Stimulated activated CD8-positive, alpha-beta memory T cell treated with anti-CD3 and anti-CD28 coated beads, Interleukin-4, amount 100 ng/mL, for 48 hours (primary cell): ENCODE measurements around the gene GLS2.
"Not testable (repeated sequence)": the region's sequence is repeated elsewhere in the genome, so short reads cannot be mapped to it uniquely, and the experiment has no call there.

Experiments used
- DNase-seq: peaks from one replicate; pipeline ENCODE4 v3.0.0-alpha.2; 2020

The GLS2 gene

DNA sequence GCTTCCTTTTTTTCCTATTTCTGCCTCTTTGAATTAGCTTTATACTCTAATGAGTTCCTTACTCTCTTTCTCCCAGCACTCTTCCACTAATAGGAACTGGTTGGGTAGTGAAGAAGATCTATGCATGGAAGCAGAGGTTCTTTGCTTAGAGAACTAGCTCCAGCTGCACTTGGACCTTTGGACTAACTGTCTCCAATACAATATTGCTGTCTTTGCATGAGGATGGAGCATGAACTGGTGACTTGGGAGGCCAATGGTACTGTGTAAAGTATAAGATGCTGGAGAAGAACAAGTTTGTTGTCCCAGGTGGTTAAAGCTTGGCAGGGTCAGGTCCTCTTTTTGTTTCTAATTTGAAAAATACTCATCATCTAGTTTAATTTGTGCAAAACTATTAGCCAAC is 2.4 kb upstream of the GLS2 start:
- DNase-seq = no peak

- peak; percentile 45 for DNase-seq
These were observed 417 bp downstream of the GLS2 start for GRCh38 chr12:56487448-56488040.

DNA sequence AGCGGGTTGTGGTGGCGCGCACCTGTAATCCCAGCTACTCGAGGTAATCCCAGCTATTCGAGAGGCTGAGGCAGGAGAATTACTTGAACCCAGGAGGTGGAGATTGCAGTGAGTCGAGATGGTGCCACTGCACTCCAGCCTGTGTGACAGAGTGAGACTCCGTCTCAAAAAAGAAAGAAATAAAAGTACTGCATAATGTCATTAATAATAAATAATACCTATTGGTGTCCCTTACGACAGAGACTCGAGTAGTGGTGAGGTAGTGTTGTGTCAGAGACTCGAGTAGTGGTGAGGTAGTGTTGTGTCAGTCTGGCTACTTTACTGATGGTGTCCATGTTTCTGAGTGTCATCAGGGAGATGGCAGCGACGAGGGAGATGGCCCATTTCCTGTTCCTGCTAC is 1.3 kb downstream of the GLS2 start:
- DNase-seq = no peak

GRCh38 chr12:56484566-56484965 is 3.4 kb downstream of the GLS2 start:
- no peak for DNase-seq

GRCh38 chr12:56479625-56480024 is 8.3 kb downstream of the GLS2 start:
- DNase-seq = no peak

- no peak for DNase-seq
These were observed 10.3 kb downstream of the GLS2 start for GRCh38 chr12:56477521-56478225.

GRCh38 chr12:56476972-56477432 is 11.0 kb downstream of the GLS2 start:
- DNase-seq = no peak

DNA sequence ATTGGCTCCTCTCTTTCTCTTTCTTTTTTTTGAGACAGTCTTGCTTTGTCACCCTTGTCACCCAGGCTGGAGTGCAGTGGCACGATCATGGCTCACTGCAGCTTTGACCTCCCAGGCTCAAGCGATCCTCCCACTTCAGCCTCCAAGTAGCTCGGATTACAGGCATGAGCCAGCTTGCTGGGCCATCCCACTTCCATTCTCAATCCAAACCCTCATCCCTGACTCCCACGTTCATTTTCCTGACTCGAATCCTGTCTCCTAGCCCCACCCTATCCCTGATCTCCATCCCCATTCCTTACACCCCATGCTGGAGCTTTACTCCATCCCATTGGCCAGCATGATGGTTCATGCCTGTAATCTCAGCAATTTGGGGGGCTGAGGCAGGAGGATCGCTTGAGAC is 11.8 kb downstream of the GLS2 start:
- no peak for DNase-seq

- no peak for DNase-seq
These were observed 13.6 kb downstream of the GLS2 start for GRCh38 chr12:56474389-56474788.

DNA sequence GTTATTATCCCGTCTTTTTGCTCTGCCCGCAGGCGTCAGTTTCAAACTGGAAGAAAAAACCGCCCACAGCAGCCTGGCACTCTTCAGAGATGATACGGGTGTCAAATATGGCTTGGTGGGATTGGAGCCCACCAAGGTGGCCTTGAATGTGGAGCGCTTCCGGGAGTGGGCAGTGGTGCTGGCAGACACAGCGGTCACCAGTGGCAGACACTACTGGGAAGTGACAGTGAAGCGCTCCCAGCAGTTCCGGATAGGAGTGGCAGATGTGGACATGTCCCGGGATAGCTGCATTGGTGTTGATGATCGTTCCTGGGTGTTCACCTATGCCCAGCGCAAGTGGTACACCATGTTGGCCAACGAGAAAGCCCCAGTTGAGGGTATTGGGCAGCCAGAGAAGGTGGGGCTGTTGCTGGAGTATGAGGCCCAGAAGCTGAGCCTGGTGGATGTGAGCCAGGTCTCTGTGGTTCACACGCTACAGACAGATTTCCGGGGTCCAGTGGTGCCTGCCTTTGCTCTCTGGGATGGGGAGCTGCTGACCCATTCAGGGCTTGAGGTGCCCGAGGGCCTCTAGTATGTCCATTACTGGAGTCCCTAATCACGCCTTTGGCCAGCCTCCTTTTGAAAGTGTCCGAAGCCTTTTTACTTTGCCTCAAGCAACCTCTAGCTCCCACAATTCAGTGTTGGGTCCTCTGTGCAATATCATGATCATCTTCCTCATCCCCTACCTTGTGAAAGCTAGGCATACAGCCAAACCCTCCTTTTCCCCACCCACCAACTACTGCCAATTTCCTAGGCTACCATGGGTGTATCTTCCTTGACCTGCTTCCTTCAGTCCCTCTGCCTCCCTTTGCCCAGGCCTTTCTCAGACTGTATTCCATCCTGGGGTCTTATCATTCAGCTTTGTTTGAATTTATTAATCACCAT is 18.7 kb downstream of the GLS2 start:
- DNase-seq = peak; percentile 45

DNA sequence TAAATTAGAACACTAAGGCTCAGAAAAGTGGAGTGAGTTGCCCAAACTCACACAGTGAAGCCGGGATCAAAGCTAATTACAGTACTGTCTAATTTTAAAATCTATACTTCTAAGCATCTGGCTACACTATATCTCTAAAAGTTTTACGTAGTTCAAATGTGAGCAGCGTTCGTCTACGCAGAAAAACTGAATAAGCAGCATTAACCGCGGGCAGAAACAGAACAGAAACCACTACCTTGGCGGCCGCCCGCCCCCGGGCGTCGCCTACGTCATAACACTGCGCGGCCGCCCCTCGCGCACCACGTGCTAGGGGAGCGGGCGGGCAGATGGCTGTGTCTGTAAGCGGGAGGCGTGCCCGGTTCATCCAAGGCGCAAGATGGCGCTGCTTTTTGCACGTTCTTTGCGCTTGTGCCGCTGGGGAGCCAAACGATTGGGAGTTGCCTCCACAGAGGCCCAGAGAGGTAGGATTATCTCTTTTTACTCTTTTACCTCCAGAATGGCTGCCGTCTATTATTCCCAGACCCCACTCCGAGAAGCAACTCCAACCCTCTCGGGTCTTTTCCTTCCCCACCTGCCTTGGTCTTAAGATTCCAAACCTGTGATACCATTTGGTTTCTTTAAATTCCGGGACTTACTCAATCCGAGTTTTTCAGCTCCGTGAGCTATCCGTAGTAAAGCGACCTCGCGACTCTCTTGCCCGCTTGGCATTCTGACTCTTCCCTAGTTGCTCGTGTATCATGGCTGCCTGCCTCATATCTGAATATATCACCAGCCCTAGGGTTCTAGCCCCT is 19.6 kb downstream of the GLS2 start, which contains the start of gene SPRYD4:
Gene SPRYD4, plus strand, starts transcription at position 363 of the 791 bp plus-strand sequence. Its CDS starts 14 bp downstream, at position 377.
- peak; percentile 94 for DNase-seq

- DNase-seq = no peak
These were observed 25.4 kb downstream of the GLS2 start for GRCh38 chr12:56462565-56462964.

- DNase-seq = no peak
These were observed 26.5 kb downstream of the GLS2 start for GRCh38 chr12:56461235-56462159.

DNA sequence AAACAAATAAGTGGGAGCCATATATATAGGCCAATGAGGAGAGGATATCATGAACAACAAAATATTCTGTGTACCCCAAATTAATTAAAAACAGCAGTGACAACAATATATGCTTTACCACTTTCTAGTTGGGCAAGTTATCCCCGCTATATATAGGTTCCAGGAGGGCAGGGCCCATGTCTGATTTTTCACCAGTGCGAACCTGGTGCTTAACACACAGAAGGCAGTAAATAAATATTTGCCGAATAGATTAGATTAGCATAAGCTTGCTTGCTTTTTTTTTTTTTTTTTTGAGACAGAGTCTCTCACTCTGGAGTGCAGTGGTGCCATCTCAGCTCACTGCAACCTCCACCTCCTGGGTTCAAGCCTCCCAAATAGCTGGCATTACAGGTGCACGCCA is 30.1 kb downstream of the GLS2 start:
- DNase-seq = no peak

DNA sequence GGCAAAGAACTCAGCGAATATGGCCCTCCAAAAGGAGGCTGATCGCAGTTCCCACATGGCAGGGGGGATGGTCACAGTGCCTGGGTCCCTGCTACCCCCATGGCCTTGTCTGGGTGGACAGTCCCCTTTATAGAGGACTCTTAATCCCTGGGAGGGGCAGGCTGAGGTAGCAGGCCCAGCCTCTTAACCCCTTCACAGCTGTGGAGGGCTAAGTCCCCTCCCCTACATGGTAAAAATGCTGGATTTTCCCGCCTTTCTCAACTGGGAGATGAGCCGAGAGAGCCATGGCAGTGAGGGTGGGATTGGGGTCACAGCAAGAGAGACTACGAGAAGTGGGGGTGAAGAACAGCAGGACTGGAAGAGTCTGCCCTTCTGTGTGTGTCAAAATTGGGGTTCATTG is 33.4 kb downstream of the GLS2 start, which contains the start of gene MIP:
Gene MIP, minus strand, starts transcription at position 101 of the 400 bp plus-strand sequence. Its CDS starts 44 bp downstream, at position 57.
- DNase-seq = no peak

- DNase-seq = no peak
These were observed 36.8 kb downstream of the GLS2 start for GRCh38 chr12:56451147-56451546.

DNA sequence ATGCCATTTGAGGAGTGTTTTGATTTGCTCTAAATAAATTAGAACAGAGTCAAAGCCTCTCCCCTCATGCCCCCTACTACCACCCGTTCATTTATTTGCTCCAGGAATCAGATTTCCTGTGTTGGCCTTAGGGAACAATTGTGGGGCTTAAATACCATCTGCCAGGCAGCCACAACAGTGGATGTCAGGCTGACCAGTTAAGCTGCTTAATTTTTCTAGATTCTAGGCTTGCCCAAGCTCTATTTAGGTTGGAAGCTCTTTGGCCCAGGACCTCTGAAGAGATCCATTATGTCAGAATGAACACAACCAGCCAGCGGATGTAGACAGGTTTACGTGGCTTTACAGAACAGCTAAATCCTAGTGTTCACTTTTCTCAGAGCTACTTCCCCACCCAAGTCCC is 37.7 kb downstream of the GLS2 start:
- no peak for DNase-seq

- no peak for DNase-seq
These were observed 38.4 kb downstream of the GLS2 start for GRCh38 chr12:56449622-56449984.

DNA sequence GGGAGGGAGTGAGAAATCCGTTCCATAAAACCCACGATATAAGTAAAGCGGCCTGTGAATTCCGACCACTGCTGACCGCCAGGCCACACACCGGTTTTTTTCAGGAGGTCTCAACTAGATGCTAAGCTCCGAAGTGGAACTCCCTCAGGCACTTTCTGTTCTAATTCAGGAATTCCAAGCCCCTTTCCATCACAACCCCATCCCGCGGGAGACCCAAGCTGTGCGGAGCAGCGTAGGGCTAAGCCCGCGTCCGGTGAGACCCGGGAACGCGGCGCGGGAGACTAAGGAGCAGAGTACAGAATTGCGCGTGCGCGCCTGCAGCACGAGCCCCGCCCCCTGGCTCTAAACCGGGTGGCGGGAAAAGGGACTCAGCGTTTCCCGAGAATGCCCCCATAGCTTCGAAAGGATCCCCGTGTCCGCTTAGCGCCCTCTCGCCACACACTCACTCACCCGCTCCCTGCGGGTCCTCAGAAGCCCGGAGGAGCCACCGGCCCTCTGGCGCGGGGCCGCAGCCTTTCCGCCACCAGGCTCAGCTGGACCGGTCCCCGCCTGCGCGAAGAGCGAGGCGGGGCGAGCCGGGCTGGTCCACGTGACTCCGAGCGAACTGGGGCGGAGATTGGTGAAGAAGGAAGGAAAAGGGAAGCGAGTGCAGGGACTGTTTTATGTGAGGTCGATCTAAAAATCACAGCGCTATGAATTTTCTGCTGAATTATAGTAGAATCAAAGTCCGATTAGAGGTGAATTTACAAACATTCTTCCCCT is 38.9 kb downstream of the GLS2 start, which contains the start of gene TIMELESS:
Gene TIMELESS, minus strand, starts transcription at position 567 of the 762 bp plus-strand sequence. CDS start 15,256 bp downstream, outside the sequence.
- peak; percentile 91 for DNase-seq

GRCh38 chr12:56443208-56443607 is 44.8 kb downstream of the GLS2 start:
- not testable (repeated sequence) for DNase-seq
